HS-27A (cell line): ENCODE data around the gene LIMD2.

Source experiments
- DNase-seq: peaks from one replicate; pipeline ENCODE4 v3.0.0-alpha.2; 2012; ENCODE audit warnings: low read depth, missing footprints

Gene LIMD2

GRCh38 chr17:63681530-63681929, 18.4 kb downstream of the LIMD2 start:
- DNase-seq: no peak

DNA sequence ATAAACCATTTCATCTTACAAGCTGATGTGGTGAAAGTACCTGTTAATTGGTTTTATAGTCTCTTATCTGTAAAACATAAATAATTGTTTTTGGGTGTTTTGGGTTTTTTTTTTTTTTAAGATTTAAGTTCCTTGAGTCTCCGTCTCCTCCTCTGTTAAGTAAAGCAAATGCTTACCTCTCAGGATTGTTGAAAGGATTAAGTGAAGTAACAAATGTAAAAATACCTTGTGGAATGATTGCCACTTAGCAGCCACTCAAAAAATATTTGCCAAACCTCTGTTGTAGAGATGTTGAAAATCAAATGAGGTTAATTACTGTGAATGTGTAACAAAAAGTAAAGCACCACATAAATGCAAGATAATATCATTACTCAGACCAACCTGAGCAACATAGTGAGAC, 19.2 kb downstream of the LIMD2 start:
- no peak for DNase-seq

DNA sequence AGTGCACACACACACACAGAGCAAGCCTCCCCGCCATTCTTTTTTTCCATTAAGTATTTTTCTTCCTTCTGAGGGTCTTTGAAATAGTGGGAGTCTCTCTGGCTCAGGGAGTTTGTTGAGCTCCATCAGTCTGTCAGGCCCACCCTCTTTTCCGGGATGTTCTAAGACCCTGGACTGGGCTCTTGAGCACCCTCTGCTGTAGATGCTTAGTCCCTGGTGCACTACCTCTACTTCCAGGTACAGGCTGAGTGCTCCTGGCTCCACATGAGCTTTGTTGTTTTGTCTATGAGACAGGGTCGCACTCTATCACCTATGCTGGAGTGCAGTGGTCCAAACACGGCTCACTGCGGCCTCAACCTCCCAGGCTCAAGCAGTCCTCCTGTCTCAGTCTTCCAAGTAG, 20.7 kb downstream of the LIMD2 start:
- no peak for DNase-seq

- DNase-seq: no peak
Measured at GRCh38 chr17:63676584-63676983, 23.3 kb downstream of the LIMD2 start.

DNA sequence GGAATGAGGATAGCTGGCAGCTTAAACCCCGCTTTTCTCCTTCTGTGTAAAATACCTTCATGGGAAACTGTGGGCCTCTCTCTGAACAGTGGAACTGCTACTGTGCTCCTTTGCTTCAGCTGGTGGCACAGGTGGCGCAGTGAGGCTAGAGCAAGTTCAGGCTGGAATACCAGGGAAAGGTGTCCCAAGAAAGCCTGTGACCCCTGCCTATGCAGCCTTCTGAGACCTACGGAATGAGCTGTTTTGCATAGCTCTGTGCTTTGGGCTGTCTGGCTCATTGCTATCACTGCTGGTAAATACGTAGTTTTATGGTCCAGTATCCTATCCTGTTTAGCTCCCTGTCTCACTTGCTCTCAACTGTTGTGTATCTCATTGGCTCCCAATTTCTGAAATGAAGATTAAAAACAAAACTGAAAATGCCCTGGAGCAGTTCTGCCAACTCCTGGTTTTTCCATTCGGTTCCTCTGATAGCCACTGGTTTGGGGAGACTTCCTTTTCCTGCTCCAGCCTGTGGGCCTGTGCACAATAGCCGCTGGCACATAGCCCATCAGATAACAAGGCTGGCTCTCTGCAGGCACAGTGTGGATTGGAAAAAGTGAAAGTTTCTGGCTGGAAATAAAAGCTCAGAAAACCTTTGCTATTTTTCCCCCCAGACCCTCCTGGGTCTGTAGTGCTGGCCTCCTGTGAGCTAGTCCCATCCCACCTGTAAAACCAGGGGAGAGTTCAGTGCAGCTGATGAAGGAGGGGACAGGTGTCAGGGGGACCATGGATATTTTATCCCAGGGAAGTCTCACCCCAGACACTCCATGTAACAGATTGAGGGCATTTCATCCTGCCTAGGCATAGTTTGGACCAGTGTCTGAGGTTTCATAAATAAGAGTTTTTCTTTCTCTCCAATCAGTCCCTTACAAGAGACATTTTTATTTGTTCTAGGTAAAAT, 24.0 kb downstream of the LIMD2 start:
- no peak for DNase-seq

DNA sequence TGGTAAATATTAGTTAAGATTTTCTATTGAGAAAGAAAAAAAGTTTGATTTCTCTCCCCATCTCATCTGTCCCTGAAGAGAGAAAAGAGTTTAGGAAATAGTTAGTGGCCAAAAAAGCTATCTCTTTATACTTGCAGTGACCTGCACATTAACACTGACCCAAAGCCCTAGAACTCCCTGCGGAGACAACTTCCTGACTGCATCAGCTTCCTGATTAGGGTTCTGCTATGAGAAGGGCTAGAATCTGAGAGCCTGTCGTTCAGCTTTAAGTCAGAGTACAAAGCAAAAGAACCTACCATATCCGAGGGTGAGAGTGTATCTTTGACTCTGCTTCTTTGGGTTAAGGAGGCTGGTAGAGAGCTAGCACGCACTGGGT, 24.7 kb downstream of the LIMD2 start:
- DNase-seq: no peak

DNA sequence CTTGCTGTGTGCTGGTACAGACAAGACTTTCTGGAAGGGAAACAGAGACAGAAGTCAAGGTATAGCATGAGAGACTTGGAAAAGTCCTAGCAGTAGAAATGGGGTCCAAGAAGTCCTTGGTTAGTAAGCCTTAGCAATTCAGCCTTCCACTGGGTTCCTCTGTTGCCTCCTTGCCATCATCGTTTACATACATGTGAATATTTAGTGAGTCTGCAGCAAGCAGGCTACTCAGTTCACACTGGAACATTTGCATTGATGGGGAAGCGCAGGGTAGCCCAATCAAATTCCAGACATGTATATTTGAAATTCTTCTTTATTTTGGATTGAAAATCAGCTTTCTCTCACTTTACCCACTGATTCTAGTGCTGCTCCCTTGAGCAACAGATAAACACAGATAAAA, 27.1 kb downstream of the LIMD2 start:
- DNase-seq: no peak

- no peak for DNase-seq
Measured at GRCh38 chr17:63665527-63666214, 34.3 kb downstream of the LIMD2 start.

DNA sequence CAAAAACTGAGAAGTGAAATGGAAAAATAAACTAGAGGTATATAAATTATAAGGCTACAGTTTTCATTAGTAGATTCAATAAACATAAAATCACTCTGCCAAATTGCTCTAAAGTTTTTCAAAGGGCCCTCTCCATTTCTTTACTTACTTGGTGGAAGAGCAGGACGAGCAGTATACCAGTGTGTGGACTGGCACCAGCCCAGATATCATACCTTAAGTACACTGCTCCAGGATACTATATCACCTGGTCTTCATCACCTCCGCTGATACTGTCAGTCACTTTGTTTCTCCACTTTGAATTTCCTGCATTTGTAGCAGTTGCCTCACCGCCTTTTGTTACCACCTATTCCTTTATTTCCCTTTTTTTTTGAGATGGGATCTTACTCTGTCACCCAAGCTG, 40.1 kb downstream of the LIMD2 start:
- no peak for DNase-seq

DNA sequence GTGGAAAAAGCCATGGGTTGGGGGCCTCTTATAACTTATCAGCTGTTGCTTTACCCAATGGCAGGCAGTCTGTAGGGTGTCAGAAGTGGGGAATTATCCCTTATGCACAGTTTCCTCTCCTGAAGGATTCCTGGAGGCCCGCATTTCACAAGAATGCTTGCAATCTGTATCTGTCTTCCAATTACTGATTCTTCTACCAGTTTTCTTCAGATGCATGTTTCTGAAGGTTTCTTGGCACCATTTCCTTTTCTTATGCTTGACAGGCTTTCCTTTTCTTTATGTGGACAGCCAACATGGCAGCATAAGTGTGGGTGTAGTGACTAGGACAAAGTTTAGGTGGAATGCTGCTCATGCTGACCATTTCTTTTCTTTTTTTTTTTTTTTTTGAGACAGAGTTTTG, 41.6 kb downstream of the LIMD2 start:
- DNase-seq: no peak

GRCh38 chr17:63657786-63658185, 42.1 kb downstream of the LIMD2 start:
- DNase-seq: no peak

- no peak for DNase-seq
Measured at GRCh38 chr17:63653050-63653449, 46.9 kb downstream of the LIMD2 start.

DNA sequence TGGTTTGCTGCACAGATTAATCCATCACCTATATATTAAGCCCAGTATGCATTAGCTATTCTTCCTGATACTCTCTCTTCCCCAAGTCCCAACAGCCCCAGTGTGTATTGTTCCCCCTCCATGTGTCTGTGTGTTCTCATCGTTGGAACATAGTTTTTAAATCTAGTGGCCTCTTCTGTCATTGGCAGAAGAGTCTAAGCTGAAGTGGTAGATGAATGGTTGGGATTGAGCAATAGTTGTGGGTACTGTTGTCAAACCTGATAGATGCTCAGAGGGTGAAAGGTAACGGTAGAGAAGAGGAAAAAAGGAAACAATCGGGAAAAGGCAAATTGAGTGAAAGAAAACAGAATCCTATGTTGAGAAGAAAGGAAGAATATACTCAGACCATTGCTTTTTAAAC, 47.8 kb downstream of the LIMD2 start:
- no peak for DNase-seq

GRCh38 chr17:63649813-63650212, 50.1 kb downstream of the LIMD2 start:
- DNase-seq: no peak

GRCh38 chr17:63647936-63648335, 52.0 kb downstream of the LIMD2 start:
- DNase-seq: no peak

GRCh38 chr17:63647065-63647725, 52.7 kb downstream of the LIMD2 start:
- DNase-seq: no peak

DNA sequence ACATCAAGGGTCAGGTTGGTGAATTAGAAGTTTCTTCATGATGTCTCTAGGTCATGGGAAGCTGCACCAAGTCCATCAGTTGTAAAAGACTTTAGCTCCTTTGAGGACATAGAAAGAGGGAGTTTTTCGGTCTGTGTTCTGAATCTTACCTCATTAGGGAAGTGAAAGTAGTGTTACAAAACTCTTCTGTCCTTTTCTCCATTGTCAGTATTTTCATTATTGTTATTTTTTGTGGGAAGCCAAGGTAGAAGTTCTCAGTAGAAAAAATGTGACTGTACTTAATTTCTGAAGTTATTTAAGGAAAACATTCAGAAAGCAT, 53.5 kb downstream of the LIMD2 start:
- no peak for DNase-seq
